Endothelial cell of umbilical vein (primary cell): ENCODE data around the gene RAB35.

ENCODE experiments used
- CTCF ChIP-seq, 2 donors: IDR thresholded peaks; 1 replicate in 1 of 2; 2 replicates in 1 of 2; pipeline ENCODE4 v1.5.1; 2011; ENCODE audit warnings: low read length in 2 of 2, mild to moderate bottlenecking in 2 of 2, moderate library complexity in 2 of 2, control low read depth in 1 of 2, inconsistent platforms in 1 of 2, low read depth in 1 of 2; ENCODE audit not compliant: insufficient read depth in 1 of 2; ENCODE audit errors: extremely low read depth in 1 of 2
- EZH2 ChIP-seq: IDR thresholded peaks from 2 replicates; pipeline ENCODE4 v1.6.1; 2012; ENCODE audit warnings: borderline replicate concordance, low read depth, mild to moderate bottlenecking, moderate library complexity, low read length, inconsistent platforms; ENCODE audit not compliant: severe bottlenecking
- GATA2 ChIP-seq: IDR thresholded peaks from 2 replicates; pipeline ENCODE4 v1.7.0; 2011; ENCODE audit warnings: low read depth, mild to moderate bottlenecking, moderate library complexity, mixed read lengths, low read length; ENCODE audit not compliant: insufficient read length, insufficient read depth
- JUN ChIP-seq: IDR thresholded peaks from 2 replicates; pipeline ENCODE4 v1.6.1; 2011; ENCODE audit warnings: borderline replicate concordance, low read depth; ENCODE audit not compliant: insufficient read length, insufficient read depth
- MAX ChIP-seq: IDR thresholded peaks from 2 replicates; pipeline ENCODE4 v1.6.1; 2011; ENCODE audit not compliant: insufficient read depth, insufficient read length
- POLR2A ChIP-seq: IDR thresholded peaks from 2 replicates; pipeline ENCODE4 v1.6.1; 2012; ENCODE audit warnings: low read depth, mild to moderate bottlenecking, control low read depth, low read length
- POLR2AphosphoS5 ChIP-seq: IDR thresholded peaks from 2 replicates; pipeline ENCODE4 v1.6.1; 2012; ENCODE audit warnings: low read depth, mild to moderate bottlenecking, control low read depth, low read length, moderate library complexity; ENCODE audit not compliant: insufficient read depth

GRCh38 chr12:120075034-120075616 is 41.4 kb downstream of the RAB35 start:
- TF ChIP-seq CTCF (IDR thresholded peaks at IDR 0.05; ENCODE audit: extremely low read depth in 1 of 2, insufficient read depth in 1 of 2, low read depth in 1 of 2, low read length in 2 of 2) (no peak), POLR2AphosphoS5 (no peak), EZH2 (no peak), POLR2A (no peak), MAX (no peak), JUN (no peak), GATA2 (no peak)
